Natural killer cell (primary cell): ENCODE measurements around the gene RPL36. TPM values are rescaled to one million over a fixed set of nuclear protein-coding genes. Genes with fewer than 3 reads are reported as not detected.

ENCODE experiments used
- ATAC-seq, 3 donors: fragments of 150-1000 bp in 2 of 3; fragments of 200-7000 bp in 1 of 3; cut with Tn5 transposase; 1 replicate in 1 of 3; 2 replicates in 2 of 3; pipeline ENCODE4 v1.10.0; 2021; ENCODE audit warnings: mild to moderate bottlenecking in 2 of 3, moderate library complexity in 2 of 3
- DNase-seq, 2 donors: peaks; one replicate each; pipeline versions ENCODE4 v3.0.0 to v3.0.0-alpha.2; 2013 to 2021; ENCODE audit warnings: mixed read lengths in 1 of 2
- H3K27ac ChIP-seq: one replicate; pipeline ENCODE4 v1.5.1; 2013; ENCODE audit warnings: mild to moderate bottlenecking, low read length
- H3K27me3 ChIP-seq: one replicate; pipeline ENCODE4 v1.6.1; 2013; ENCODE audit warnings: low read length; ENCODE audit not compliant: control insufficient read depth, insufficient read depth
- H3K36me3 ChIP-seq: one replicate; pipeline ENCODE4 v1.6.1; 2013; ENCODE audit warnings: low read length; ENCODE audit not compliant: control insufficient read depth, insufficient read depth
- H3K4me1 ChIP-seq: one replicate; pipeline ENCODE4 v1.6.1; 2013; ENCODE audit warnings: low read length; ENCODE audit not compliant: control insufficient read depth, insufficient read depth
- H3K4me3 ChIP-seq: one replicate; pipeline ENCODE4 v1.5.1; 2013; ENCODE audit warnings: low read length
- H3K9me3 ChIP-seq: one replicate; pipeline ENCODE4 v1.6.1; 2013; ENCODE audit warnings: low read length; ENCODE audit not compliant: control insufficient read depth, insufficient read depth
- H3K27ac Mint-ChIP-seq, 2 donors: one replicate each; pipeline ENCODE4 v1.8.0; 2022; ENCODE audit warnings: mild to moderate bottlenecking in 2 of 2, mixed read lengths in 2 of 2, moderate library complexity in 1 of 2
- H3K27me3 Mint-ChIP-seq, 2 donors: one replicate each; pipeline ENCODE4 v1.8.0; 2022; ENCODE audit warnings: low read depth in 2 of 2, mixed read lengths in 2 of 2
- H3K36me3 Mint-ChIP-seq: one replicate; pipeline ENCODE4 v1.8.0; 2022; ENCODE audit warnings: mixed read lengths
- H3K4me1 Mint-ChIP-seq, 2 donors: one replicate each; pipeline ENCODE4 v1.8.0; 2022; ENCODE audit warnings: mixed read lengths in 2 of 2
- H3K4me3 Mint-ChIP-seq: one replicate; pipeline ENCODE4 v1.8.0; 2022; ENCODE audit warnings: mild to moderate bottlenecking, moderate library complexity, mixed read lengths
- H3K9me3 Mint-ChIP-seq, 2 donors: one replicate each; pipeline ENCODE4 v1.8.0; 2022; ENCODE audit warnings: mixed read lengths in 2 of 2
- WGBS: methylation state at CpG from one replicate; pipeline ENCODE4 v1.1.7; 2013; ENCODE audit warnings: missing lambda C conversion rate; ENCODE audit not compliant: insufficient coverage; 5-methylcytosine and 5-hydroxymethylcytosine counted together
- intact Hi-C: fragments of 100-400 bp; cut with micrococcal nuclease; formaldehyde crosslinking; loops from one replicate; pipeline ENCODE4 v1.14.2; 2022
- total RNA-seq, 4 donors: library from RNA; stranded (reverse); fragments of 120-200 nt in 1 of 4; gene quantifications; one replicate each; pipeline versions ENCODE4 v1.2.3 to v1.2.4, GENCODE V29; 2013 to 2022
- TF ChIP-seq, protein P1 (sequence below): fragments of 200-600 bp; IDR thresholded peaks from one replicate; pipeline ENCODE4 v1.8.0; 2022; ENCODE audit warnings: antibody characterized with exemption

The RPL36 gene
- total RNA-seq, 3 donors from 2014 or later (not counting 1 experiment from before 2014, with no cell fraction given): 363 to 505 (median 459) TPM

GRCh38 chr19:5669212-5669611 lies 20.9 kb upstream of the RPL36 start:
- no peaks in the 10 kb centered on the region for H3K27me3 ChIP-seq
- no peaks in the 10 kb centered on the region for H3K9me3 ChIP-seq
- no peak overlapping the region for H3K4me3 Mint-ChIP-seq
- TF ChIP-seq, protein P1, sequence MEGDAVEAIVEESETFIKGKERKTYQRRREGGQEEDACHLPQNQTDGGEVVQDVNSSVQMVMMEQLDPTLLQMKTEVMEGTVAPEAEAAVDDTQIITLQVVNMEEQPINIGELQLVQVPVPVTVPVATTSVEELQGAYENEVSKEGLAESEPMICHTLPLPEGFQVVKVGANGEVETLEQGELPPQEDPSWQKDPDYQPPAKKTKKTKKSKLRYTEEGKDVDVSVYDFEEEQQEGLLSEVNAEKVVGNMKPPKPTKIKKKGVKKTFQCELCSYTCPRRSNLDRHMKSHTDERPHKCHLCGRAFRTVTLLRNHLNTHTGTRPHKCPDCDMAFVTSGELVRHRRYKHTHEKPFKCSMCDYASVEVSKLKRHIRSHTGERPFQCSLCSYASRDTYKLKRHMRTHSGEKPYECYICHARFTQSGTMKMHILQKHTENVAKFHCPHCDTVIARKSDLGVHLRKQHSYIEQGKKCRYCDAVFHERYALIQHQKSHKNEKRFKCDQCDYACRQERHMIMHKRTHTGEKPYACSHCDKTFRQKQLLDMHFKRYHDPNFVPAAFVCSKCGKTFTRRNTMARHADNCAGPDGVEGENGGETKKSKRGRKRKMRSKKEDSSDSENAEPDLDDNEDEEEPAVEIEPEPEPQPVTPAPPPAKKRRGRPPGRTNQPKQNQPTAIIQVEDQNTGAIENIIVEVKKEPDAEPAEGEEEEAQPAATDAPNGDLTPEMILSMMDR: no peak
- H3K27ac Mint-ChIP-seq: peak overlapping the region in 1 of 2 donors; percentile 14
- H3K4me3 ChIP-seq: no peak overlapping the region
- no peak overlapping the region for H3K27ac ChIP-seq
- peaks cover 0 to 4% of the 10 kb centered on the region in 2 donors for H3K9me3 Mint-ChIP-seq
- H3K4me1 ChIP-seq: no peaks in the 10 kb centered on the region
- peaks cover 10% of the 10 kb centered on the region for H3K36me3 Mint-ChIP-seq
- intact Hi-C loops: no loop called here
- ATAC-seq (no peak), DNase-seq (no peak)
- H3K36me3 ChIP-seq: peaks cover 49% of the 10 kb centered on the region
- H3K4me1 Mint-ChIP-seq: no peaks in the 10 kb centered on the region
- WGBS: 93% methylated on average over 11 of the region's 11 CpGs
- H3K27me3 Mint-ChIP-seq: no peaks in the 10 kb centered on the region

- H3K9me3 Mint-ChIP-seq: peaks cover 0 to 4% of the 10 kb centered on the region in 2 donors
- no peaks in the 10 kb centered on the region for H3K4me1 ChIP-seq
- H3K27ac ChIP-seq: no peak overlapping the region
- ATAC-seq (no peak), DNase-seq (no peak)
- H3K4me1 Mint-ChIP-seq: peaks cover 0 to 3% of the 10 kb centered on the region in 2 donors
- H3K27me3 Mint-ChIP-seq: no peaks in the 10 kb centered on the region
- TF ChIP-seq, protein P1: no peak
- H3K27me3 ChIP-seq: no peaks in the 10 kb centered on the region
- H3K36me3 ChIP-seq: peaks cover 25% of the 10 kb centered on the region
- no peak overlapping the region for H3K4me3 Mint-ChIP-seq
- 98% methylated on average over 7 of the region's 7 CpGs for WGBS
- intact Hi-C loops: no loop called here
- H3K27ac Mint-ChIP-seq: no peak overlapping the region
- H3K36me3 Mint-ChIP-seq: no peaks in the 10 kb centered on the region
- no peaks in the 10 kb centered on the region for H3K9me3 ChIP-seq
- H3K4me3 ChIP-seq: no peak overlapping the region
Observed at GRCh38 chr19:5671600-5671999, 18.5 kb upstream of the RPL36 start.

GRCh38 chr19:5672708-5673459 lies 17.2 kb upstream of the RPL36 start:
- intact Hi-C loops: no loop called here
- no peaks in the 10 kb centered on the region for H3K27me3 ChIP-seq
- peaks cover 0 to 3% of the 10 kb centered on the region in 2 donors for H3K4me1 Mint-ChIP-seq

More at GRCh38 chr19:5672708-5673459, 17.2 kb upstream of the RPL36 start:
- Histone ChIP-seq H3K27ac (no peak overlapping the region), H3K36me3 (peaks cover 14% of the 10 kb centered on the region), H3K4me1 (no peaks in the 10 kb centered on the region), H3K4me3 (no peak overlapping the region), H3K9me3 (no peaks in the 10 kb centered on the region)
- peaks cover 0 to 4% of the 10 kb centered on the region in 2 donors for H3K9me3 Mint-ChIP-seq
- H3K4me3 Mint-ChIP-seq: no peak overlapping the region
- 96% methylated on average over 13 of the region's 13 CpGs for WGBS
- TF ChIP-seq, protein P1: no peak
- no peak for DNase-seq
- no peaks in the 10 kb centered on the region for H3K36me3 Mint-ChIP-seq
- no peaks in the 10 kb centered on the region for H3K27me3 Mint-ChIP-seq
- ATAC-seq: no peak
- H3K27ac Mint-ChIP-seq: peak overlapping the region; percentile 49 to 56
